GM19043 (cell line): Measurements from ENCODE around the gene SLC17A7.
"Not testable (repeated sequence)": the region's sequence is repeated elsewhere in the genome, so short reads cannot be mapped to it uniquely, and the experiment has no call there.

ENCODE experiments used
- ATAC-seq: cut with Tn5 transposase; IDR thresholded peaks from one replicate; pipeline ENCODE4 v1.9.1; 2021; ENCODE audit warnings: low read depth; ENCODE audit not compliant: unreplicated experiment

Gene SLC17A7

GRCh38 chr19:49470615-49470978 lies 29.3 kb upstream of the SLC17A7 start:
- ATAC-seq: no peak

DNA sequence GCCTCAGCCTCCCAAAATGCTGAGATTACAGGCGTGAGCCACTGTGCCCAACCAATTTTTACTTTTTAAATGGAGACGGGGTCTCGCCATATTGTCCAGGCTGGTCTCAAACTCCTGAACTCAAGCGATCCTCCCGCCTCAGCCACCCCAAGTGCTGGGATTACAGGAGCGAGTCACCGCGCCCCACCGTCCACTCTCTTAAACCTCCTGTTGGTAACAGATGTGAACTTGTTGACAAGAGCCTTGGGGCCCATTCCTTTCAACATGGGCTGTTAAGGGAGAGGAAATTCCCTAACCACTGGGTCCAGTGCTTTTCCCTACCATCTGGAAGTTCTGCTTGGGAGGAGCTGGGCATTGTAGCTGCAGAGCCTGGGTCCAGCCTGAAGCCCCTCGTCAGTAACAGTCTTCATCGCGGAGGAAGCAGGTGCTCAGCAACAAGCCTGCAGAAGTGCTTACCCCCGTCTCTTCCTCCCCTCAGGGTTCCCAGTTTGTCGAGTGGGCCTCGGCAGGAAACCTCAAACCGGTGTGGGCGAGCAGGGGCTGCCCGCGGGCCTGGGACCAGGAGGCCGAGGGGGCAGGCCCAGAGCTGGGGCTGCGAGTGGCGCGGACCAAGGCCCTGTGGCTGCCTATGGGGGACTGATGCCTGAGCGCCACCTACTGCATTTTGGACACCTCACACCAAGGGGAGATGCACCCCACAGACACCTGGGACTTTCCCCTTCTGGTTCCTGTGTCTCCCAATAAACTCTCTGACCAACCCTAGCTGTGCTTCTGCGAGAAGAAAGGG lies 28.7 kb upstream of the SLC17A7 start:
- no peak for ATAC-seq

GRCh38 chr19:49468746-49469447 lies 27.6 kb upstream of the SLC17A7 start:
- ATAC-seq: peak; percentile 60

DNA sequence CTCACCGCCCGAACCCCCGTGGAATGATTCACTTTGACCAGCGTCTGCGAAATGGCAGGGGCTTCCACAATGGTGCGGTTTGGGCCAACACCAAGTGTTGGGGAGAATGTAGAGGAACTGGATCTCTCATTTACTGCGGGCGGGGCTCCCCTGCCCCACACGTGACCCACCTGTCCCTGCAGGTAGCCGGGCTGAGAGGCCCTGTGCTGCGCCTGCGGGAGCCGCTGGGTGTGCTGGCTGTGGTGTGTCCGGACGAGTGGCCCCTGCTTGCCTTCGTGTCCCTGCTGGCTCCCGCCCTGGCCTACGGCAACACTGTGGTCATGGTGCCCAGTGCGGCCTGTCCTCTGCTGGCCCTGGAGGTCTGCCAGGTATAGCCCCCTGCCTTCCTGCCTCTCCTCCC lies 26.9 kb upstream of the SLC17A7 start:
- ATAC-seq: no peak

DNA sequence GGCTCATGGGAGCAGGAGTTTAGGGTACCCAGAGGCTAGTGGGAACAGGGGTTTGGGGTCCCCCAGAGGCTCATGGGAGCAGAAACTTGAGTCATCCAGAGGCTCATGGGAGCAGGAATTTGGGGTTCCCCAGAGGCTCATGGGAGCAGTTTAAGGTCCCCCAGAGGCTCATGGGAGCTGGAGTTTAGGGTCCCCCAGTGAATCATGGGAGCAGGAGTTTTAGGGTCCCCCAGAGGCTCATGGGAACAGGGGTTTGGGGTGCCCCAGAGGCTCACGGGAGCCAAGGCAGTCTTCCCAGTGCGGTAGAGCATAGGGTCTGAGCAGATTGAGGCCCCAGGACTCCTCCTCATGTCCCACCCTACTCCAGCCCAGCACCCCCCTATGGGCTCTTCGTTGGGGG lies 24.0 kb upstream of the SLC17A7 start:
- no peak for ATAC-seq

GRCh38 chr19:49463960-49464740 lies 22.8 kb upstream of the SLC17A7 start:
- no peak for ATAC-seq

DNA sequence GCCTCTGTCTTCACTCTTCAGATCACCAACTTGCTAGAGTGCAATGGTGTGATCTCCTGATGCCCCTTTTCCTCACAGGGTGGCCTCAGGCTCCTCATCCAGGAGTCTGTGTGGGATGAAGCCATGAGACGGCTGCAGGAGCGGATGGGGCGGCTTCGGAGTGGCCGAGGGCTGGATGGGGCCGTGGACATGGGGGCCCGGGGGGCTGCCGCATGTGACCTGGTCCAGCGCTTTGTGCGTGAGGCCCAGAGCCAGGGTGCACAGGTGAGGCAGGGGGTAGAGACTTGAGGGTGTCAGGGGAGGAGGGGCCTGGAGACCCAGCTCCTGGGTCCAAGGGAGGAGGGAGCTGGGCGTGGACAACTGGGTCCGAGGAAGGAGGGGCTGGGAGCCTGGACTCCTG lies 21.2 kb upstream of the SLC17A7 start:
- no peak for ATAC-seq

DNA sequence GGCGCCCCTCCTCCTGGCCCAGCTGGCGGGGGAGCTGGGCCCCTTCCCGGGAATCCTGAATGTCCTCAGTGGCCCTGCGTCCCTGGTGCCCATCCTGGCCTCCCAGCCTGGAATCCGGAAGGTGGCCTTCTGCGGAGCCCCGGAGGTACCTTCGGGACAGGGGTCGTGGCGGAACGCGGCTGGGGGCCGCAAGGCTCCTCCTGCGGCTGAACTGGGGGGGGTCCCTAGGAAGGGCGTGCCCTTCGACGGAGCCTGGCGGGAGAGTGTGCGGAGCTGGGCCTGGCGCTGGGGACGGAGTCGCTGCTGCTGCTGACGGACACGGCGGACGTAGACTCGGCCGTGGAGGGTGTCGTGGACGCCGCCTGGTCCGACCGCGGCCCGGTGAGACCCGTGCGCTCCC lies 20.3 kb upstream of the SLC17A7 start:
- no peak for ATAC-seq

DNA sequence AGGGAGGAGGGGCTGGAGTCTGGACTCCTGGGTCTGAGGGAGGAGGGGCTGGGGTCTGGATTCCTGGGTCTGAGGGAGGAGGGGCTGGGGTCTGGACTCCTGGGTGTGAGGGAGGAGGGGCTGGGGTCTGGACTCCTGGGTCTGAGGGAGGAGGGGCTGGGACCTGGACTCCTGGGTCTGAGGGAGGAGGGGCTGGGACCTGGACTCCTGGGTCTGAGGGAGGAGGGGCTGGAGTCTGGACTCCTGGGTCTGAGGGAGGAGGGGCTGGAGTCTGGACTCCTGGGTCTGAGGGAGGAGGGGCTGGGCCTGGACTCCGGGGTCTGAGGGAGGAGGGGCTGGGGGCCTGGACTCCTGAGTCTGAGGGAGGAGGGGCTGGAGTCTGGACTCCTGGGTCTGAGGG lies 19.8 kb upstream of the SLC17A7 start:
- not testable (repeated sequence) for ATAC-seq

DNA sequence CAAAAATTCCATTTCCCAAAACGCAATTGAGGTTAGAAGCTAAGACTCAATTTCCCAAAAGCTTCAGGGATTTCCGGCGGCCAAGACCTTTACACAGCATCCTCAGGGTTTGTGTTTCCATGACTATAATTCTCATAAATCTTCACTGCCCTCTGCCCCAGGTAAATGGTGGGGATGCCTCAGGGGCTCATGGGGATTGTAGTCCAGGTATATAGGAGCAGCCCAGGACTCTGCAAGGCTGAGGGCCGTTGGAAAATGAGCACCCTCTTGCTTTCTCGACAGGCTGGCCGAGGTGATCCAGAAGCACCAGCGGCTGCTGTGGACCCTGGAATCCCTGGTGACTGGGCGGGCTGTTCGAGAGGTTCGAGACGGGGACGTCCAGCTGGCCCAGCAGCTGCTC lies 18.1 kb upstream of the SLC17A7 start:
- no peak for ATAC-seq

DNA sequence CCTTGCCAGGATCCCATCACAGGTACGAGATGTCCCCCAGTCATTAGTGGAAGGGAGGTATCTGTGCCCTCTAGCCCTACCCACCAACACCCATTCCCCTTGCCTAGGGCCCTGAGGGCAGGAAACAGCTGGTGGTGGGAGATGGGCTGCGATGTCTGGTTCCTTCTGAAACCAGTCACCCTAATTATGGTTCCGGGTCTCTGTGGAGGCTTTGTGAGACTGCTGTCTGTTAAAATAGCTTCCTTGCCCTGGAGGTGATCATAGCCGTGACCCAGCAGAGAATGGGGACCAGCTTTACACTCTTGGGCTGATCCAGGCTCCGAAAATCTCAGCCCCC lies 17.2 kb upstream of the SLC17A7 start:
- no peak for ATAC-seq

DNA sequence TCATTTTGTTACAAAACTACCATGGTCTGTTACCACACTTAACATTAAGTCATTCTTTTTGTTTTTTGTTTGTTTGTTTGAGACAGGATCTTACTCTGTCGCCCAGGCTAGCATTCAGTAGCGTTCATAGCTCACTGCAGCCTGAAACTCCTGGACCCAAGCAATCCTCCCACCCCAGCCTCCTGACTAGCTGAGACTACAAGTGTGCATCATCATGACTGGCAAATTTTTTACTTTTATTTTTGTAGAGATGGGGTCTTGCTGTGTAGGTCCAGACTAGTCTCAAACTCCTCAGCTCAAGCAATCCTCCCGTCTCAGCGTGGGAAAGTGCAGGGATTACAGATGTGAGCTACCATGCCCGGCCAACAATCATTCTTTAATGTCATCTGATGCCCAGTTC lies 15.0 kb upstream of the SLC17A7 start:
- no peak for ATAC-seq

GRCh38 chr19:49455773-49456172 lies 14.4 kb upstream of the SLC17A7 start:
- ATAC-seq: no peak

- no peak for ATAC-seq
These were observed 12.5 kb upstream of the SLC17A7 start for GRCh38 chr19:49453757-49454240.

DNA sequence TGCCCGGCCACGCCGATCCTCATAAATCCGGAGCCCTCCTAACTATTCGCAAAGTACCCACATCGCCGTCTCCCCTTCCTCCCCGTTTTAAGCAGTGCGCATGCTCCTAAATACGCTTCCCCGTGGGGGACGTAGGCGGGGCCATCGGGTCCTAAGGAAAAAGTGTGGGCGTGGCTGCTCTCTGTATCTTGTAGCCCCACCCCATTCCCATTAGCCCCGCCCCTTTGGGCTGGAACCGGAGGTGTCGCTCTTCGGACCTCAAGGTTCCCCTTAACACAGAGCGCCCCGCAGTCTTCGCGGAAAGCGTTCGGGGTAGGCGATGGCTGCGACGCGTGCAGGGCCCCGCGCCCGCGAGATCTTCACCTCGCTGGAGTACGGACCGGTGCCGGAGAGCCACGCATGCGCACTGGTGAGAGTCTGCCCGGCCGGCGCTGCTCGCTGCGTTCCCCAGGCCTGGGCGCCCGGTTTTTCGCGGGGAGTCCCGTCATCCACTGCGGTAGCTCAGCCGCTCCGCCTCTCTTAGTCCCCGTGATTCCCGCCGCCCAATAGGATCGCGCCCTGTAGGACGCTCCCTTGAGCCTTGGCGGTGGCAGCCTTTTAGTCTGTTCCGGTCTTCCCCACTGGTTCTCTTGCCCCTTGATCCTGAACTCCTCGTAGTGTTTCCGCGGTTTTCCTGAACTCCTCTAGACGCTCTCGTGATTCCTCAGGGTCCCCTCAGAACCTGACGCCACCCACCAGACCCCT lies 11.9 kb upstream of the SLC17A7 start, which contains the start of gene ALDH16A1:
Gene ALDH16A1 (plus strand): TSS at position 213 of the 744 bp plus-strand sequence. CDS start 107 bp downstream, at position 320.
- peak; percentile 71 for ATAC-seq

GRCh38 chr19:49451430-49452181 lies 10.3 kb upstream of the SLC17A7 start, which contains the start of gene PIH1D1:
PIH1D1 (minus strand) TSS chr19:49451814; CDS start chr19:49451574, 240 bp downstream.
- peak; percentile 47 for ATAC-seq

DNA sequence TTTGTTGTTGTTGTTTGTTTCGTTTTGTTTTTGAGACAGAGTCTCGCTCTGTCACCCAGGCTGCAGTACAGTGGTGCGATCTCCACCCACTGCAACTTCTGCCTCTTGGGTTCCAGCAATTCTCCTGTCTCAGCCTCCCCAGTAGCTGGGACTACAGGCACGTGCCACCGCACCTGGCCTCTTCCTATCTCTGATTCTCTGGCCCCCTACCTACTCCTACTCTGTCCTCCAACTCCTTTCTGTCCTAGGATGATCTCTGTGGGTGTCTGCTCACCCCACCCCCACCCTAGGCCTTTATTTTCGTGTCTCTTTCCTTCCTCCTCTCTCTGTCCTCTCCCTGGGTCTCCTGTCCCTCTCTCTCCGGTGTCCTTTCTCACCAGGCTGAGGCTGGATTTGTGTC lies 9.1 kb upstream of the SLC17A7 start:
- ATAC-seq: no peak

DNA sequence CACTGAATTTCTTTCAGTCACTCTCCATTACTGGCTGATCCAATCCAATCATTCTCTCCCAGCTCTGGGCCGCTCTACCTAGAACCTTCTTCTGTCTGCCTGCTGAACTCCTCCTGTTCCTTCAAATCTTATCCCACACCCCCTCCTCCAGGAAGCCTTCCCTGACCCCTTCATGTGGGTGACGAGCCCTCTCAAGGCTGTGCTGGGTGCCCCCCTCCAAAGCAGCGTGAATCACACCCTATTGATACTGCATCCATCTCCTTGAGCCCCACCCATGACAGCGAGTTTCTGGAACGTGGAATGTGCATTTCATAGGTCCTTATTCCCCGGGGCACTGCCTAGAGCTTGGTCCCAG lies 7.1 kb upstream of the SLC17A7 start:
- ATAC-seq: no peak

GRCh38 chr19:49447485-49448431 lies 6.4 kb upstream of the SLC17A7 start:
- no peak for ATAC-seq
